IgD-negative memory B cell (primary cell): Measurements from ENCODE around the gene RPL35. TPM values are rescaled to one million over a fixed set of nuclear protein-coding genes. Genes with fewer than 3 reads are reported as not detected.
"Not testable (repeated sequence)": the region's sequence is repeated elsewhere in the genome, so short reads cannot be mapped to it uniquely, and the experiment has no call there.

ENCODE experiments used
- H3K27ac Mint-ChIP-seq, 3 donors: one replicate each; pipeline ENCODE4 v1.8.0; 2020 to 2022; ENCODE audit warnings: mild to moderate bottlenecking in 3 of 3, mixed read lengths in 3 of 3, moderate library complexity in 1 of 3
- H3K27me3 Mint-ChIP-seq: one replicate; pipeline ENCODE4 v1.8.0; 2021; ENCODE audit warnings: mixed read lengths
- H3K36me3 Mint-ChIP-seq: one replicate; pipeline ENCODE4 v1.8.0; 2020; ENCODE audit warnings: mild to moderate bottlenecking, mixed read lengths
- H3K4me1 Mint-ChIP-seq, 3 donors: one replicate each; pipeline ENCODE4 v1.8.0; 2020 to 2022; ENCODE audit warnings: mixed read lengths in 3 of 3, mild to moderate bottlenecking in 1 of 3
- H3K4me3 Mint-ChIP-seq, 4 donors: one replicate each; pipeline ENCODE4 v1.8.0; 2020 to 2022; ENCODE audit warnings: mild to moderate bottlenecking in 4 of 4, mixed read lengths in 4 of 4, moderate library complexity in 3 of 4
- H3K9me3 Mint-ChIP-seq, 3 donors: one replicate each; pipeline ENCODE4 v1.8.0; 2020 to 2021; ENCODE audit warnings: mixed read lengths in 3 of 3, mild to moderate bottlenecking in 1 of 3
- polyA plus RNA-seq: library from polyadenylated mRNA; unstranded; fragments of 300-500 nt; fragmentation: Illumina TruSeq; gene quantifications from one replicate; pipeline ENCODE4 v1.2.3, GENCODE V29; 2021

RPL35 gene
- polyA plus RNA-seq, 1 donor from 2014 or later: 2,381 TPM

GRCh38 chr9:124849801-124850200, 12.0 kb downstream of the RPL35 start:
- H3K4me1 Mint-ChIP-seq: peaks cover 0 to 5% (median 4%) of the 10 kb centered on the region in 3 donors
- H3K9me3 Mint-ChIP-seq: no peaks in the 10 kb centered on the region
- no peak overlapping the region for H3K4me3 Mint-ChIP-seq
- H3K36me3 Mint-ChIP-seq: no peaks in the 10 kb centered on the region
- no peak overlapping the region for H3K27ac Mint-ChIP-seq
- no peaks in the 10 kb centered on the region for H3K27me3 Mint-ChIP-seq

GRCh38 chr9:124846969-124847368, 14.8 kb downstream of the RPL35 start:
- Mint-ChIP-seq H3K27ac (no peak overlapping the region), H3K4me3 (no peak overlapping the region), H3K36me3 (no peaks in the 10 kb centered on the region), H3K9me3 (no peaks in the 10 kb centered on the region), H3K27me3 (peaks cover 1% of the 10 kb centered on the region), H3K4me1 (no peaks in the 10 kb centered on the region)

GRCh38 chr9:124846467-124846866, 15.3 kb downstream of the RPL35 start:
- H3K27me3 Mint-ChIP-seq, H3K4me1 Mint-ChIP-seq: not testable (repeated sequence)

GRCh38 chr9:124844291-124844690, 17.5 kb downstream of the RPL35 start:
- H3K27me3 Mint-ChIP-seq: peaks cover 1% of the 10 kb centered on the region
- H3K36me3 Mint-ChIP-seq: no peaks in the 10 kb centered on the region
- H3K4me3 Mint-ChIP-seq: no peak overlapping the region
- H3K27ac Mint-ChIP-seq: peak overlapping the region in 1 of 3 donors; percentile 35
- H3K9me3 Mint-ChIP-seq: no peaks in the 10 kb centered on the region
- peaks cover 0 to 1% (median 0%) of the 10 kb centered on the region in 3 donors for H3K4me1 Mint-ChIP-seq

More at GRCh38 chr9:124846467-124846866, 15.3 kb downstream of the RPL35 start:
- H3K9me3 Mint-ChIP-seq, H3K27ac Mint-ChIP-seq, H3K4me3 Mint-ChIP-seq, H3K36me3 Mint-ChIP-seq: not testable (repeated sequence)

- Mint-ChIP-seq H3K4me1 (peaks cover 0 to 1% (median 0%) of the 10 kb centered on the region in 3 donors), H3K27me3 (peaks cover 1% of the 10 kb centered on the region), H3K9me3 (no peaks in the 10 kb centered on the region), H3K4me3 (no peak overlapping the region), H3K27ac (no peak overlapping the region), H3K36me3 (no peaks in the 10 kb centered on the region)
Observed at GRCh38 chr9:124843456-124844034, 18.2 kb downstream of the RPL35 start.

- Mint-ChIP-seq H3K27me3 (peaks cover 6% of the 10 kb centered on the region), H3K27ac (no peak overlapping the region), H3K36me3 (no peaks in the 10 kb centered on the region), H3K4me1 (peaks cover 0 to 1% (median 0%) of the 10 kb centered on the region in 3 donors), H3K9me3 (no peaks in the 10 kb centered on the region), H3K4me3 (no peak overlapping the region)
Observed at GRCh38 chr9:124841075-124841821, 20.5 kb downstream of the RPL35 start.

GRCh38 chr9:124840300-124840833, 21.4 kb downstream of the RPL35 start:
- H3K9me3 Mint-ChIP-seq: no peaks in the 10 kb centered on the region
- H3K27ac Mint-ChIP-seq: no peak overlapping the region
- no peak overlapping the region for H3K4me3 Mint-ChIP-seq
- H3K36me3 Mint-ChIP-seq: no peaks in the 10 kb centered on the region
- peaks cover 0 to 1% (median 0%) of the 10 kb centered on the region in 3 donors for H3K4me1 Mint-ChIP-seq
- H3K27me3 Mint-ChIP-seq: peaks cover 6% of the 10 kb centered on the region

GRCh38 chr9:124839612-124840299, 22.0 kb downstream of the RPL35 start:
- H3K27me3 Mint-ChIP-seq: peaks cover 6% of the 10 kb centered on the region
- no peaks in the 10 kb centered on the region for H3K9me3 Mint-ChIP-seq
- no peaks in the 10 kb centered on the region for H3K36me3 Mint-ChIP-seq
- no peak overlapping the region for H3K4me3 Mint-ChIP-seq
- peaks cover 0 to 1% (median 0%) of the 10 kb centered on the region in 3 donors for H3K4me1 Mint-ChIP-seq
- no peak overlapping the region for H3K27ac Mint-ChIP-seq

GRCh38 chr9:124838567-124839275, 23.0 kb downstream of the RPL35 start:
- H3K27ac Mint-ChIP-seq, H3K27me3 Mint-ChIP-seq, H3K4me3 Mint-ChIP-seq, H3K4me1 Mint-ChIP-seq, H3K9me3 Mint-ChIP-seq, H3K36me3 Mint-ChIP-seq: not testable (repeated sequence)

- not testable (repeated sequence) for H3K27me3 Mint-ChIP-seq, H3K36me3 Mint-ChIP-seq, H3K9me3 Mint-ChIP-seq, H3K4me3 Mint-ChIP-seq, H3K4me1 Mint-ChIP-seq, H3K27ac Mint-ChIP-seq
Observed at GRCh38 chr9:124838132-124838531, 23.6 kb downstream of the RPL35 start.

GRCh38 chr9:124835026-124835557, 26.7 kb downstream of the RPL35 start:
- peaks cover 5% of the 10 kb centered on the region for H3K27me3 Mint-ChIP-seq
- H3K4me1 Mint-ChIP-seq: peaks cover 0 to 1% (median 0%) of the 10 kb centered on the region in 3 donors
- no peak overlapping the region for H3K27ac Mint-ChIP-seq

GRCh38 chr9:124834591-124834990, 27.2 kb downstream of the RPL35 start:
- no peak overlapping the region for H3K4me3 Mint-ChIP-seq
- peaks cover 5% of the 10 kb centered on the region for H3K27me3 Mint-ChIP-seq
- H3K9me3 Mint-ChIP-seq: no peaks in the 10 kb centered on the region
- H3K4me1 Mint-ChIP-seq: peaks cover 0 to under 1% (median 0%) of the 10 kb centered on the region in 3 donors
- no peaks in the 10 kb centered on the region for H3K36me3 Mint-ChIP-seq
- no peak overlapping the region for H3K27ac Mint-ChIP-seq

More at GRCh38 chr9:124835026-124835557, 26.7 kb downstream of the RPL35 start:
- Mint-ChIP-seq H3K4me3 (no peak overlapping the region), H3K36me3 (no peaks in the 10 kb centered on the region), H3K9me3 (no peaks in the 10 kb centered on the region)

GRCh38 chr9:124831642-124832364, 30.0 kb downstream of the RPL35 start:
- Mint-ChIP-seq H3K4me1 (peaks cover 0 to 2% (median 0%) of the 10 kb centered on the region in 3 donors), H3K27me3 (no peaks in the 10 kb centered on the region)

GRCh38 chr9:124830593-124830992, 31.2 kb downstream of the RPL35 start:
- Mint-ChIP-seq H3K27me3 (no peaks in the 10 kb centered on the region), H3K9me3 (peaks cover 0 to 5% (median 3%) of the 10 kb centered on the region in 3 donors), H3K27ac (no peak overlapping the region), H3K4me1 (peaks cover 0 to 2% (median 0%) of the 10 kb centered on the region in 3 donors), H3K36me3 (no peaks in the 10 kb centered on the region), H3K4me3 (no peak overlapping the region)

More at GRCh38 chr9:124831642-124832364, 30.0 kb downstream of the RPL35 start:
- no peaks in the 10 kb centered on the region for H3K9me3 Mint-ChIP-seq
- no peaks in the 10 kb centered on the region for H3K36me3 Mint-ChIP-seq
- no peak overlapping the region for H3K4me3 Mint-ChIP-seq
- no peak overlapping the region for H3K27ac Mint-ChIP-seq
